ENCODE data around the gene ENOPH1. TPM values are rescaled to one million over a fixed set of nuclear protein-coding genes. Genes with fewer than 3 reads are reported as not detected.
A peak's percentile ranks its signal among the peaks of the same experiment; 100 is the strongest.

The ENOPH1 gene
- total and polyA plus RNA-seq, 2 of the 13 experiments (the other 11 are each of a cell fraction or from before 2014, with no cell fraction given): 15.5 to 64.3 TPM

GRCh38 chr4:82380831-82381230 is 49.6 kb upstream of the ENOPH1 start:
- Histone ChIP-seq H3K27ac (ENCODE audit: extremely low read length, insufficient read depth, low read length) (no peak overlapping the region), H3K4me1 (ENCODE audit: insufficient read depth, low read length) (peaks cover 7% of the 10 kb centered on the region), H2AFZ (ENCODE audit: low read length) (no peak overlapping the region), H3K4me3 (replicated peaks in 1 of 3; ENCODE audit: insufficient read depth in 1 of 3, low read depth in 2 of 3, low read length in 3 of 3) (no peak overlapping the region), H3K4me2 (ENCODE audit: low read depth, low read length) (no peak overlapping the region), H3K9ac (ENCODE audit: insufficient read depth, low read depth, low read length) (no peak overlapping the region), H3K36me3 (replicated peaks in 1 of 2; ENCODE audit: control insufficient read depth in 1 of 2, insufficient read depth in 2 of 2, low read length in 2 of 2) (no peaks in the 10 kb centered on the region), H3K79me2 (ENCODE audit: insufficient read depth, low read length) (peaks cover 7% of the 10 kb centered on the region), H3K9me3 (ENCODE audit: low read length) (no peaks in the 10 kb centered on the region; the same call in 1 of the 2 replicates), H4K20me1 (ENCODE audit: insufficient read depth, low read length) (no peaks in the 10 kb centered on the region), H3K27me3 (ENCODE audit: control insufficient read depth in 1 of 2, insufficient read depth in 2 of 2, low read length in 2 of 2) (no peaks in the 10 kb centered on the region)
- ATAC-seq (peak; percentile 46), FAIRE-seq (no peak), DNase-seq (ENCODE audit: low spot score) (no peak)
- WGBS (ENCODE audit: low lambda C conversion rate): 83% methylated on average over 3 of the region's 4 CpGs
- CTCF ChIA-PET (ENCODE audit: low intra/inter-chr PET ratio, low total read pairs): no interaction called here
- intact Hi-C loops (cut with micrococcal nuclease; ENCODE audit: unreplicated experiment): no loop called here
- POLR2A ChIA-PET: no interaction called here
- in situ Hi-C loops (cut with HindIII; ENCODE audit: extremely low pct_ligation_motif_present, low pct_unique_long_range_greater_than_20kb): no loop called here
- BruUV-seq (replicated peaks): no TSS peak
- TF ChIP-seq GZF1 (CRISPR knock-in tag; IDR thresholded peaks at IDR 0.05): no peak
- no peak for TF ChIP-seq GLMP (CRISPR knock-in tag; IDR thresholded peaks at IDR 0.05; ENCODE audit: borderline replicate concordance)
- no peak for TF ChIP-seq ZNF430 (CRISPR knock-in tag; IDR thresholded peaks at IDR 0.05)
- TF ChIP-seq, protein P1, sequence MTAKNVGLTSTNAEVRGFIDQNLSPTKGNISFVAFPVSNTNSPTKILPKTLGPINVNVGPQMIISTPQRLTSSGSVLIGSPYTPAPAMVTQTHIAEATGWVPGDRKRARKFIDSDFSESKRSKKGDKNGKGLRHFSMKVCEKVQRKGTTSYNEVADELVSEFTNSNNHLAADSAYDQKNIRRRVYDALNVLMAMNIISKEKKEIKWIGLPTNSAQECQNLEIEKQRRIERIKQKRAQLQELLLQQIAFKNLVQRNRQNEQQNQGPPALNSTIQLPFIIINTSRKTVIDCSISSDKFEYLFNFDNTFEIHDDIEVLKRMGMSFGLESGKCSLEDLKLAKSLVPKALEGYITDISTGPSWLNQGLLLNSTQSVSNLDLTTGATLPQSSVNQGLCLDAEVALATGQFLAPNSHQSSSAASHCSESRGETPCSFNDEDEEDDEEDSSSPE (CRISPR knock-in tag; IDR thresholded peaks at IDR 0.05): no peak
- TF ChIP-seq ZNF260 (CRISPR knock-in tag; IDR thresholded peaks at IDR 0.05; ENCODE audit: borderline replicate concordance, low read depth): no peak
- TF ChIP-seq RFX5 (IDR thresholded peaks at IDR 0.05; ENCODE audit: low read depth, low read length): no peak
- TF ChIP-seq MYC (CRISPR knock-in tag; IDR thresholded peaks at IDR 0.05; ENCODE audit: borderline replicate concordance): no peak
- TF ChIP-seq CREB1 (IDR thresholded peaks at IDR 0.05): no peak
- no peak for TF ChIP-seq CREB1 (CRISPR knock-in tag; IDR thresholded peaks at IDR 0.05)
- no peak for TF ChIP-seq ZNF34 (CRISPR knock-in tag; IDR thresholded peaks at IDR 0.05; ENCODE audit: borderline replicate concordance)
- no peak for TF ChIP-seq ELF3 (CRISPR knock-in tag; IDR thresholded peaks at IDR 0.05)
- no peak for TF ChIP-seq FOXA1 (IDR thresholded peaks at IDR 0.05)
- TF ChIP-seq FOXA1 (CRISPR knock-in tag; IDR thresholded peaks at IDR 0.05): no peak
- TF ChIP-seq TCF7 (IDR thresholded peaks at IDR 0.05; ENCODE audit: low read depth): no peak
- TF ChIP-seq ZNF484 (CRISPR knock-in tag; IDR thresholded peaks at IDR 0.05; ENCODE audit: borderline replicate concordance, low read depth): no peak
- TF ChIP-seq, protein P2, sequence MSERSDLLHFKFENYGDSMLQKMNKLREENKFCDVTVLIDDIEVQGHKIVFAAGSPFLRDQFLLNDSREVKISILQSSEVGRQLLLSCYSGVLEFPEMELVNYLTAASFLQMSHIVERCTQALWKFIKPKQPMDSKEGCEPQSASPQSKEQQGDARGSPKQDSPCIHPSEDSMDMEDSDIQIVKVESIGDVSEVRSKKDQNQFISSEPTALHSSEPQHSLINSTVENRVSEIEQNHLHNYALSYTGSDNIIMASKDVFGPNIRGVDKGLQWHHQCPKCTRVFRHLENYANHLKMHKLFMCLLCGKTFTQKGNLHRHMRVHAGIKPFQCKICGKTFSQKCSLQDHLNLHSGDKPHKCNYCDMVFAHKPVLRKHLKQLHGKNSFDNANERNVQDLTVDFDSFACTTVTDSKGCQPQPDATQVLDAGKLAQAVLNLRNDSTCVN (CRISPR knock-in tag; IDR thresholded peaks at IDR 0.05; ENCODE audit: borderline replicate concordance): no peak
